HEK293 (cell line): ENCODE results near the gene FBXW2.

ENCODE experiments used
- GLIS2 ChIP-seq: fragments of 450-650 bp; formaldehyde crosslinking; IDR thresholded peaks from 2 replicates; pipeline ENCODE4 v1.5.1; 2016; ENCODE audit warnings: missing biosample characterization, missing genetic modification characterization
- KLF1 ChIP-seq: fragments of 450-650 bp; formaldehyde crosslinking; IDR thresholded peaks from 2 replicates; pipeline ENCODE4 v1.5.1; 2016; ENCODE audit warnings: missing biosample characterization, missing genetic modification characterization
- KLF10 ChIP-seq: fragments of 450-650 bp; IDR thresholded peaks from 2 replicates; pipeline ENCODE4 v1.5.1; 2018; ENCODE audit warnings: missing biosample characterization, mild to moderate bottlenecking, missing genetic modification characterization
- KLF7 ChIP-seq: fragments of 450-650 bp; formaldehyde crosslinking; IDR thresholded peaks from 2 replicates; pipeline ENCODE4 v1.5.1; 2016; ENCODE audit warnings: missing biosample characterization, missing genetic modification characterization, borderline replicate concordance
- RBAK ChIP-seq: fragments of 450-650 bp; formaldehyde crosslinking; IDR thresholded peaks from 2 replicates; pipeline ENCODE4 v1.5.1; 2016; ENCODE audit warnings: missing biosample characterization, missing genetic modification characterization
- ZBTB48 ChIP-seq: fragments of 450-650 bp; formaldehyde crosslinking; IDR thresholded peaks from 2 replicates; pipeline ENCODE4 v1.5.1; 2016; ENCODE audit warnings: missing biosample characterization, missing genetic modification characterization
- ZBTB7A ChIP-seq: fragments of 450-650 bp; formaldehyde crosslinking; IDR thresholded peaks from 2 replicates; pipeline ENCODE4 v1.5.1; 2016; ENCODE audit warnings: low read depth, missing biosample characterization, missing genetic modification characterization
- ZBTB8A ChIP-seq: fragments of 450-650 bp; formaldehyde crosslinking; IDR thresholded peaks from 2 replicates; pipeline ENCODE4 v1.5.1; 2016; ENCODE audit warnings: missing biosample characterization, missing genetic modification characterization
- ZFHX2 ChIP-seq: fragments of 450-650 bp; formaldehyde crosslinking; conservative IDR thresholded peaks from 2 replicates; pipeline ENCODE4 v1.5.1; 2016; ENCODE audit warnings: missing biosample characterization, missing genetic modification characterization
- ZFP37 ChIP-seq: fragments of 450-650 bp; formaldehyde crosslinking; IDR thresholded peaks from 2 replicates; pipeline ENCODE4 v1.5.1; 2016; ENCODE audit warnings: missing biosample characterization, missing genetic modification characterization
- ZNF138 ChIP-seq: fragments of 450-650 bp; formaldehyde crosslinking; IDR thresholded peaks from 2 replicates; pipeline ENCODE4 v1.5.1; 2016; ENCODE audit warnings: missing biosample characterization, missing genetic modification characterization, borderline replicate concordance
- ZNF211 ChIP-seq: fragments of 450-650 bp; formaldehyde crosslinking; IDR thresholded peaks from 2 replicates; pipeline ENCODE4 v1.5.1; 2016; ENCODE audit warnings: low read depth, missing biosample characterization, missing genetic modification characterization
- ZNF24 ChIP-seq: fragments of 450-650 bp; formaldehyde crosslinking; IDR thresholded peaks from 2 replicates; pipeline ENCODE4 v1.5.1; 2016; ENCODE audit warnings: missing biosample characterization, missing genetic modification characterization
- ZNF416 ChIP-seq: fragments of 450-650 bp; formaldehyde crosslinking; IDR thresholded peaks from 2 replicates; pipeline ENCODE4 v1.5.1; 2016; ENCODE audit warnings: missing biosample characterization, missing genetic modification characterization
- ZNF510 ChIP-seq: fragments of 450-650 bp; formaldehyde crosslinking; IDR thresholded peaks from 2 replicates; pipeline ENCODE4 v1.5.1; 2018; ENCODE audit warnings: mild to moderate bottlenecking, missing genetic modification characterization, missing biosample characterization; ENCODE audit not compliant: insufficient replicate concordance
- ZNF521 ChIP-seq: fragments of 450-650 bp; formaldehyde crosslinking; IDR thresholded peaks from 2 replicates; pipeline ENCODE4 v1.5.1; 2017; ENCODE audit warnings: missing biosample characterization, mild to moderate bottlenecking, missing genetic modification characterization
- ZNF544 ChIP-seq: fragments of 450-650 bp; formaldehyde crosslinking; IDR thresholded peaks from 2 replicates; pipeline ENCODE4 v1.5.0; 2017; ENCODE audit warnings: missing biosample characterization, missing genetic modification characterization
- ZNF561 ChIP-seq: fragments of 450-650 bp; IDR thresholded peaks from 2 replicates; pipeline ENCODE4 v1.5.1; 2018; ENCODE audit warnings: missing biosample characterization, missing genetic modification characterization, borderline replicate concordance
- ZNF600 ChIP-seq: fragments of 450-650 bp; formaldehyde crosslinking; IDR thresholded peaks from 2 replicates; pipeline ENCODE4 v1.5.1; 2016; ENCODE audit warnings: missing biosample characterization, missing genetic modification characterization
- ZNF621 ChIP-seq: fragments of 450-650 bp; formaldehyde crosslinking; IDR thresholded peaks from 2 replicates; pipeline ENCODE4 v1.5.1; 2017; ENCODE audit warnings: missing biosample characterization, missing genetic modification characterization
- ZNF626 ChIP-seq: fragments of 450-650 bp; sonication (Bioruptor Pico); formaldehyde crosslinking; IDR thresholded peaks from 2 replicates; pipeline ENCODE4 v1.5.1; 2018; ENCODE audit warnings: missing biosample characterization, missing genetic modification characterization, inconsistent platforms
- ZNF785 ChIP-seq: fragments of 450-650 bp; formaldehyde crosslinking; IDR thresholded peaks from 2 replicates; pipeline ENCODE4 v1.5.1; 2016; ENCODE audit warnings: missing biosample characterization, missing genetic modification characterization
- TF ChIP-seq, protein P1 (sequence below): fragments of 450-650 bp; formaldehyde crosslinking; IDR thresholded peaks from 2 replicates; pipeline ENCODE4 v1.5.1; 2017; ENCODE audit warnings: missing biosample characterization, missing genetic modification characterization
- TF ChIP-seq, protein P2 (sequence below): fragments of 450-650 bp; formaldehyde crosslinking; IDR thresholded peaks from 2 replicates; pipeline ENCODE4 v1.5.1; 2016; ENCODE audit warnings: missing biosample characterization, missing genetic modification characterization
- TF ChIP-seq, protein P3 (sequence below): fragments of 450-650 bp; formaldehyde crosslinking; IDR thresholded peaks from 2 replicates; pipeline ENCODE4 v1.5.1; 2017; ENCODE audit warnings: missing biosample characterization, missing genetic modification characterization
- TF ChIP-seq, protein P4 (sequence below): fragments of 450-650 bp; formaldehyde crosslinking; IDR thresholded peaks from 2 replicates; pipeline ENCODE4 v1.5.1; 2016; ENCODE audit warnings: missing biosample characterization, missing genetic modification characterization, low read depth
- TF ChIP-seq, protein P5 (sequence below): fragments of 450-650 bp; formaldehyde crosslinking; IDR thresholded peaks from 2 replicates; pipeline ENCODE4 v1.5.1; 2016; ENCODE audit warnings: missing biosample characterization, missing genetic modification characterization
- TF ChIP-seq, protein P6 (sequence below): fragments of 450-650 bp; formaldehyde crosslinking; IDR thresholded peaks from 2 replicates; pipeline ENCODE4 v1.5.1; 2016; ENCODE audit warnings: missing biosample characterization, missing genetic modification characterization
- TF ChIP-seq, protein P7 (sequence below): fragments of 450-650 bp; formaldehyde crosslinking; IDR thresholded peaks from 2 replicates; pipeline ENCODE4 v1.5.1; 2016; ENCODE audit warnings: missing biosample characterization, missing genetic modification characterization

FBXW2 gene

DNA sequence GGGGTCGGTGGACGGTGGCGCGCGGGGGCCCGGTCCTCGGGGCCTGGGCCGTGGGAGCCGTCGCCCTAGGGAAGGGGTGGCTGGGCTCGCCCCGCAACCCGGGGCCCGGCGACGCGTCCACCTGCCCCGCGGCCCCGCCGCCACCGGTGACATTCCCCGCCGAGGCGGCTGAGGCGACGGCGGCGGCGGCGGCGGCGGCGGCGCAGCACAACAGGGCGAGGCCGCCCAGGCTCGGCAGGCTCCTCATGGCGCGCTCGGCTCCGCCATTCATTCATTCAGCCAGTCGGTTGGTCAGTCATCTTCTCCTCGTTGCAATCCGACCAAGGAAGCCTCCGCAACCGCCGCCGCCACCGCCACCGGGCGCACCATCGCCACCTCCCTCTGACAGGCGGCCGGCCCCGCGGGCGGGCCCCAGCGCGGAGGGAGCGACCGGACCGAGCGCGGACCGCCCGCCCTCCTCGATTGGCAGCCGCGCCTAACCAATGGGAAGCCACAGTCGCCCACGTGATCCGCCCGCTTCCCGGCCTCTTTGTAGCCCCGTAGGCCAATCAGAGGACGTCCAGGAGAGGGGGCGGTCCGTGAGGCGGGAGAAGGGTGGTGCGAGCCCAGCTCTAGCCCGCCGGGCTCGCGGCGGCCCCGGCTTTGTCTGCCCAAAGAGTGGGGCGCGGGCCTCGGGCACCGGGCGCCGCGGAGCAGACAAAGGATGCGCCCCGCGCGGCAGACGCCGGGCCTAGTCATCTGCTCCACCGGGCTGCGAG lies 78.9 kb downstream of the FBXW2 start, which contains the start of gene MEGF9 (continued):
- TF ChIP-seq, protein P1, sequence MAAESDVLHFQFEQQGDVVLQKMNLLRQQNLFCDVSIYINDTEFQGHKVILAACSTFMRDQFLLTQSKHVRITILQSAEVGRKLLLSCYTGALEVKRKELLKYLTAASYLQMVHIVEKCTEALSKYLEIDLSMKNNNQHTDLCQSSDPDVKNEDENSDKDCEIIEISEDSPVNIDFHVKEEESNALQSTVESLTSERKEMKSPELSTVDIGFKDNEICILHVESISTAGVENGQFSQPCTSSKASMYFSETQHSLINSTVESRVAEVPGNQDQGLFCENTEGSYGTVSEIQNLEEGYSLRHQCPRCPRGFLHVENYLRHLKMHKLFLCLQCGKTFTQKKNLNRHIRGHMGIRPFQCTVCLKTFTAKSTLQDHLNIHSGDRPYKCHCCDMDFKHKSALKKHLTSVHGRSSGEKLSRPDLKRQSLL (tag by site-specific recombination) = no peak
- TF ChIP-seq GLIS2 (tag by site-specific recombination) (no peak), ZNF24 (tag by site-specific recombination) (no peak), RBAK (tag by site-specific recombination) (no peak), ZBTB7A (tag by site-specific recombination) (no peak), ZNF626 (tag by site-specific recombination) (no peak), ZNF561 (tag by site-specific recombination) (peak; percentile 28; the same call in 1 of the 2 replicates), KLF7 (no peak), KLF10 (no peak; the same call in 1 of the 2 replicates), ZNF544 (tag by site-specific recombination) (no peak), ZNF510 (tag by site-specific recombination) (no peak), ZBTB48 (tag by site-specific recombination) (no peak), ZBTB8A (peak; percentile 99), ZNF416 (tag by site-specific recombination) (no peak), ZNF600 (no peak), ZNF621 (no peak), ZNF521 (tag by site-specific recombination) (no peak), ZFP37 (no peak), ZFHX2 (tag by site-specific recombination) (peak; percentile 72; the same call in 1 of the 2 replicates), ZNF211 (tag by site-specific recombination) (no peak), ZNF138 (tag by site-specific recombination) (no peak), ZNF785 (tag by site-specific recombination) (no peak), KLF1 (no peak)
- TF ChIP-seq, protein P2, sequence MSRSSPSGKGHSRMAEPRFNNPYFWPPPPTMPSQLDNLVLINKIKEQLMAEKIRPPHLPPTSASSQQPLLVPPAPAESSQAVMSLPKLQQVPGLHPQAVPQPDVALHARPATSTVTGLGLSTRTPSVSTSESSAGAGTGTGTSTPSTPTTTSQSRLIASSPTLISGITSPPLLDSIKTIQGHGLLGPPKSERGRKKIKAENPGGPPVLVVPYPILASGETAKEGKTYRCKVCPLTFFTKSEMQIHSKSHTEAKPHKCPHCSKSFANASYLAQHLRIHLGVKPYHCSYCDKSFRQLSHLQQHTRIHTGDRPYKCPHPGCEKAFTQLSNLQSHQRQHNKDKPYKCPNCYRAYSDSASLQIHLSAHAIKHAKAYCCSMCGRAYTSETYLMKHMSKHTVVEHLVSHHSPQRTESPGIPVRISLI = no peak
- TF ChIP-seq, protein P3, sequence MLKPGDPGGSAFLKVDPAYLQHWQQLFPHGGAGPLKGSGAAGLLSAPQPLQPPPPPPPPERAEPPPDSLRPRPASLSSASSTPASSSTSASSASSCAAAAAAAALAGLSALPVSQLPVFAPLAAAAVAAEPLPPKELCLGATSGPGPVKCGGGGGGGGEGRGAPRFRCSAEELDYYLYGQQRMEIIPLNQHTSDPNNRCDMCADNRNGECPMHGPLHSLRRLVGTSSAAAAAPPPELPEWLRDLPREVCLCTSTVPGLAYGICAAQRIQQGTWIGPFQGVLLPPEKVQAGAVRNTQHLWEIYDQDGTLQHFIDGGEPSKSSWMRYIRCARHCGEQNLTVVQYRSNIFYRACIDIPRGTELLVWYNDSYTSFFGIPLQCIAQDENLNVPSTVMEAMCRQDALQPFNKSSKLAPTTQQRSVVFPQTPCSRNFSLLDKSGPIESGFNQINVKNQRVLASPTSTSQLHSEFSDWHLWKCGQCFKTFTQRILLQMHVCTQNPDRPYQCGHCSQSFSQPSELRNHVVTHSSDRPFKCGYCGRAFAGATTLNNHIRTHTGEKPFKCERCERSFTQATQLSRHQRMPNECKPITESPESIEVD (tag by site-specific recombination) = no peak
- TF ChIP-seq, protein P4, sequence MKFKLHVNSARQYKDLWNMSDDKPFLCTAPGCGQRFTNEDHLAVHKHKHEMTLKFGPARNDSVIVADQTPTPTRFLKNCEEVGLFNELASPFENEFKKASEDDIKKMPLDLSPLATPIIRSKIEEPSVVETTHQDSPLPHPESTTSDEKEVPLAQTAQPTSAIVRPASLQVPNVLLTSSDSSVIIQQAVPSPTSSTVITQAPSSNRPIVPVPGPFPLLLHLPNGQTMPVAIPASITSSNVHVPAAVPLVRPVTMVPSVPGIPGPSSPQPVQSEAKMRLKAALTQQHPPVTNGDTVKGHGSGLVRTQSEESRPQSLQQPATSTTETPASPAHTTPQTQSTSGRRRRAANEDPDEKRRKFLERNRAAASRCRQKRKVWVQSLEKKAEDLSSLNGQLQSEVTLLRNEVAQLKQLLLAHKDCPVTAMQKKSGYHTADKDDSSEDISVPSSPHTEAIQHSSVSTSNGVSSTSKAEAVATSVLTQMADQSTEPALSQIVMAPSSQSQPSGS (tag by site-specific recombination) = no peak
- TF ChIP-seq, protein P5, sequence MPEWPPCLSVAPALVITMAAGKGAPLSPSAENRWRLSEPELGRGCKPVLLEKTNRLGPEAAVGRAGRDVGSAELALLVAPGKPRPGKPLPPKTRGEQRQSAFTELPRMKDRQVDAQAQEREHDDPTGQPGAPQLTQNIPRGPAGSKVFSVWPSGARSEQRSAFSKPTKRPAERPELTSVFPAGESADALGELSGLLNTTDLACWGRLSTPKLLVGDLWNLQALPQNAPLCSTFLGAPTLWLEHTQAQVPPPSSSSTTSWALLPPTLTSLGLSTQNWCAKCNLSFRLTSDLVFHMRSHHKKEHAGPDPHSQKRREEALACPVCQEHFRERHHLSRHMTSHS (tag by site-specific recombination) = no peak
- TF ChIP-seq, protein P6, sequence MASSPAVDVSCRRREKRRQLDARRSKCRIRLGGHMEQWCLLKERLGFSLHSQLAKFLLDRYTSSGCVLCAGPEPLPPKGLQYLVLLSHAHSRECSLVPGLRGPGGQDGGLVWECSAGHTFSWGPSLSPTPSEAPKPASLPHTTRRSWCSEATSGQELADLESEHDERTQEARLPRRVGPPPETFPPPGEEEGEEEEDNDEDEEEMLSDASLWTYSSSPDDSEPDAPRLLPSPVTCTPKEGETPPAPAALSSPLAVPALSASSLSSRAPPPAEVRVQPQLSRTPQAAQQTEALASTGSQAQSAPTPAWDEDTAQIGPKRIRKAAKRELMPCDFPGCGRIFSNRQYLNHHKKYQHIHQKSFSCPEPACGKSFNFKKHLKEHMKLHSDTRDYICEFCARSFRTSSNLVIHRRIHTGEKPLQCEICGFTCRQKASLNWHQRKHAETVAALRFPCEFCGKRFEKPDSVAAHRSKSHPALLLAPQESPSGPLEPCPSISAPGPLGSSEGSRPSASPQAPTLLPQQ (tag by site-specific recombination) = peak; percentile 85
- TF ChIP-seq, protein P7, sequence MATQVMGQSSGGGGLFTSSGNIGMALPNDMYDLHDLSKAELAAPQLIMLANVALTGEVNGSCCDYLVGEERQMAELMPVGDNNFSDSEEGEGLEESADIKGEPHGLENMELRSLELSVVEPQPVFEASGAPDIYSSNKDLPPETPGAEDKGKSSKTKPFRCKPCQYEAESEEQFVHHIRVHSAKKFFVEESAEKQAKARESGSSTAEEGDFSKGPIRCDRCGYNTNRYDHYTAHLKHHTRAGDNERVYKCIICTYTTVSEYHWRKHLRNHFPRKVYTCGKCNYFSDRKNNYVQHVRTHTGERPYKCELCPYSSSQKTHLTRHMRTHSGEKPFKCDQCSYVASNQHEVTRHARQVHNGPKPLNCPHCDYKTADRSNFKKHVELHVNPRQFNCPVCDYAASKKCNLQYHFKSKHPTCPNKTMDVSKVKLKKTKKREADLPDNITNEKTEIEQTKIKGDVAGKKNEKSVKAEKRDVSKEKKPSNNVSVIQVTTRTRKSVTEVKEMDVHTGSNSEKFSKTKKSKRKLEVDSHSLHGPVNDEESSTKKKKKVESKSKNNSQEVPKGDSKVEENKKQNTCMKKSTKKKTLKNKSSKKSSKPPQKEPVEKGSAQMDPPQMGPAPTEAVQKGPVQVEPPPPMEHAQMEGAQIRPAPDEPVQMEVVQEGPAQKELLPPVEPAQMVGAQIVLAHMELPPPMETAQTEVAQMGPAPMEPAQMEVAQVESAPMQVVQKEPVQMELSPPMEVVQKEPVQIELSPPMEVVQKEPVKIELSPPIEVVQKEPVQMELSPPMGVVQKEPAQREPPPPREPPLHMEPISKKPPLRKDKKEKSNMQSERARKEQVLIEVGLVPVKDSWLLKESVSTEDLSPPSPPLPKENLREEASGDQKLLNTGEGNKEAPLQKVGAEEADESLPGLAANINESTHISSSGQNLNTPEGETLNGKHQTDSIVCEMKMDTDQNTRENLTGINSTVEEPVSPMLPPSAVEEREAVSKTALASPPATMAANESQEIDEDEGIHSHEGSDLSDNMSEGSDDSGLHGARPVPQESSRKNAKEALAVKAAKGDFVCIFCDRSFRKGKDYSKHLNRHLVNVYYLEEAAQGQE (tag by site-specific recombination) = no peak
